GM19463 (cell line): ENCODE data around the gene ABTB1.

ENCODE experiments used
- ATAC-seq: cut with Tn5 transposase; IDR thresholded peaks from one replicate; pipeline ENCODE4 v1.9.1; 2021; ENCODE audit warnings: mild to moderate bottlenecking, moderate library complexity; ENCODE audit not compliant: unreplicated experiment

The ABTB1 gene

DNA sequence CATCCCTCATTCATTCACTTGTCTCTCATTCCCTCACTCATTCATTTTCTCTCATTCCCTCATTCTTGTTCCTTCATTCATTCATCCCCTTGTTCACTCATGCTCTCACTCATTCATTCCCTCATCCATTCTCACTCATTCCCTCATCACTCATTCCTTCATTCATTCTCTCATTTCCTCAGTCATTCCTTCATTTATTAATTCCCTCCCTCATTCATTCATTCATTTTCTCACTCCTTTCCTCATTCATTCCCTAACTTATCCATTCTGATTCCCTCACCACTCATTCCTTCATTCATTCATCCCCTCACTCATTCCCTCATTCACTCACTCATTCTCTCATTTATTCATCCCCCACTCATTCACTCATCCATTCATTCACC lies 13.8 kb downstream of the ABTB1 start:
- ATAC-seq = no peak

DNA sequence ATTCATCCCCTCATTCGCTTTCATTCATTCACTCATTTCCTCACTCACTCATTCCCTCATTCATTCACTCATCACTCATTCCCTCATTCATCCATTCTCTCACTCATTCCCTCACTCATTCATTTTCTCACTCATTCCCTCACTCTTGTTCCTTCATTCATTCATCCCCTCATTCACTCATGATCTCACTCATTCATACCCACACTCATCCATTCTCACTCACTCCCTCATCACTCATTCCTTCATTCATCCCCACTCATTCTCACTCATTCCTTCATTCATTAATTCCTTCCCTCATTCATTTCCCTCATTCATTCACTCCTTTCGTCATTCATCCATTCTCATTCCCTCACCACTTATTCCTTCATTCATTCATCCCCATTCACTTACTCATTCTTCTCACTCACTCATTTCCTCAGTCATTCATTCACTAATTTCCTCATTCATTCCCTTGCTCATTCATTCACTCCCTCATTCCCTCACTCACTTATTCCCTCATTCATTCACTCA lies 14.5 kb downstream of the ABTB1 start:
- ATAC-seq = no peak

- ATAC-seq = no peak
Measured at GRCh38 chr3:127688022-127688415, 15.3 kb downstream of the ABTB1 start.

DNA sequence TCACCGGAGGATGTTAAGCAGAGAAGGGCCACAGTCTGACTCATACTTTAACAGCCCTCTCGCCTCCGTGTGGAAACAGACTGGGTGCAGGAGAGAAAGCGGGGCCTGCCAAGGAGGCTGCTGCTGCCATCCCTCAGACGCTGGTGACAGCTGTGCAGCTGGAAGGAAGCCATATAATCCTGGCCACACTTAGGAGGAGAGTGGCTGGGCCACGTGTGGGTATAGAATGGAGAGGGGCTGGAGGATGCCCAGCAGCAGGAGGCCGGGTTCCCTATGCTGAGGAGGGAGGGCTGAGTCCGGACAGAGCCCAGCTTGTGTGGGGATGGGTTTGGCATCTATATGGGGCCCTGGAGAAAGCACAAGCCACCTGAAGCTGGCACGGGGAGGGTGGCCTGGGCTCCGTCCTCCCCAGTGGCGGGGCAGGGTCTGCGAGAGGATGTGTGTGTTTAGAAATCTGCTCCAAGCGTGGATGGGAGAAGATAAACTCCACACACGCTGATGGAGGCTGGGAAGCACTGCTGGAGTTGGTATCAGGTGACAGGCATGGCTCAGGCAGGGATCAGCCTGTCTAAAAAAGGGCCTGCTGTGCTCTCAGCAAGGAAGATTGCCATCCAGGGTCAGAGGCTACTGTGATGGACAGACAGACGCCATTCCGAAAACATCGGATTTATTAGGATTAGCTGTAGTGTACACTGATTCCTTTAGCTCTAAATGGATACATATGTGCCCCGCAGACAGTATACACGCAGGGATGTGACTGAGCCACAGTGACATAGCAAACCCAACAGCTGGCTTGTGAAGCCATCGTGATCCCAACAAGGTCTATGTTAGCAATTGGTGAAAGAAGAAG lies 15.9 kb downstream of the ABTB1 start:
- no peak for ATAC-seq

DNA sequence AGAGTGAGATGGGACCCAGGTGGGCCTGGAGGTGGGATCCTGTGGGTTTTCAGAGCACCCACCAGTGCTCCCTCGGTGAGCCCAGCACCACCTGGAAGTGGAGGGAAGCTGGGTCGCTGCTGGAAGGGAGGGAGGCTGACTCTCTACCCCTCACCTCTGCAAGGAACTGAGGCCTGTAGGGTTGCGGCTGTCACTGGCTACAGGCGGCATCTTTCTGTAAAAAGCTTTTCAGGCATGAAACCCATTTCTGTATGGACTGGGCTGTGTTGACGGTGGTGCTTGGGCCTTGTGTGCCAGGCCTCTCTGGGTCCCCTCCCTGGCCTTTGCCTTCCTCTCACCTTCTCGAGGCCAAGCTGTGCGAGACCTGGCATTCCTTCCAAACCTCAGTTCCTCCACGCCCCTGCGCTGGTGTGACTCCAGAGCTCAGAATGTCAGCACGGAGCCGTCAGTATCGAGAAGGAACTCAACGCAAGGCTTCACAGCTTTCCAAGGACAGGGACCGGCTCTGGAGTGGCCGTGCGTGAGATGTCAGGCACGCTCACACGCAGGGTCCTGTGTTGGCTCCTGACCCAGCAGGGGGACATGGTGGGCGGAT lies 16.6 kb downstream of the ABTB1 start:
- no peak for ATAC-seq

DNA sequence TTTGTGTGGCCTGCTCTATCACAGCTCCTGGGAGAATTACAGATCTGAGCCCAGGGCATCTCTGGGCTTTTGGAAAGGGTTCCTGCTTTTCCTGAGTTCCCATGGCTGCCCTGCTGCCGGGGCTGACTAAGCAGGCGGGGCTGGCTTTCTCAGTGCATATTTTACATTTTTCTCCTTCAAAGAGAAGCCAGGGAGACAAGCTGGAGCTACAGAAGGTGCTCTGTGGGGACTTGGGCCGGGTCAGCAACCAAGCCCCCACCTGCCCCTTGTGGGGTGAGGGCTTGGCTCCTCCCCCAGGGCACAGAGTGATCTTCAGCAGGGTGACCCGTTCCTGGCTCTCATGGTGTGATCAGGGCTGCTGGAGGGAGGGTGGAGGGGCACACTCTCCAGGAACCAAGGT lies 17.4 kb downstream of the ABTB1 start:
- no peak for ATAC-seq

- ATAC-seq = no peak
Measured at GRCh38 chr3:127690823-127691452, 18.2 kb downstream of the ABTB1 start.

DNA sequence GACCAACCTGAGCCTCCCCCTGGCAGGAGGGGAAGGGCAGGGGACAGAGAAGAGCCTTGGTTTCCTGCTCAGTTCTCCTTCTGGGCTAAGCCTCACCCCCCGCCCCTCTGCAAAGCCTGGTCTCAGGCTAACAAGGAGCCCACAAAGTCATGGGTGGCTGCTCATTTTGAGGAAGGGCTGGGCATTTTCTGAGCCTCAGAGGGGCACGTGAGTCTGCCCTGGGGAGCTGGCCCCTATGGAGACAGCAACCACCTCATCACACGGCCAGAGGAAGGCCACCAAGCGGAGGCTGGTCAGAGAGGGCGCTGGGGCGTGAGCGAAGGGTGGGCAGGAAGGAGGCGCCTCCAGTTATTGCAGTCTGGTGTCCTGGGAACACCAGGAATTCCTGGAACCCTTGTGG lies 18.7 kb downstream of the ABTB1 start:
- no peak for ATAC-seq

GRCh38 chr3:127691974-127692373 lies 19.2 kb downstream of the ABTB1 start:
- ATAC-seq = no peak

GRCh38 chr3:127692501-127693335 lies 20.0 kb downstream of the ABTB1 start:
- ATAC-seq = no peak

- ATAC-seq = no peak
Measured at GRCh38 chr3:127693336-127693843, 20.6 kb downstream of the ABTB1 start.

- no peak for ATAC-seq
Measured at GRCh38 chr3:127694467-127695215, 21.9 kb downstream of the ABTB1 start.

DNA sequence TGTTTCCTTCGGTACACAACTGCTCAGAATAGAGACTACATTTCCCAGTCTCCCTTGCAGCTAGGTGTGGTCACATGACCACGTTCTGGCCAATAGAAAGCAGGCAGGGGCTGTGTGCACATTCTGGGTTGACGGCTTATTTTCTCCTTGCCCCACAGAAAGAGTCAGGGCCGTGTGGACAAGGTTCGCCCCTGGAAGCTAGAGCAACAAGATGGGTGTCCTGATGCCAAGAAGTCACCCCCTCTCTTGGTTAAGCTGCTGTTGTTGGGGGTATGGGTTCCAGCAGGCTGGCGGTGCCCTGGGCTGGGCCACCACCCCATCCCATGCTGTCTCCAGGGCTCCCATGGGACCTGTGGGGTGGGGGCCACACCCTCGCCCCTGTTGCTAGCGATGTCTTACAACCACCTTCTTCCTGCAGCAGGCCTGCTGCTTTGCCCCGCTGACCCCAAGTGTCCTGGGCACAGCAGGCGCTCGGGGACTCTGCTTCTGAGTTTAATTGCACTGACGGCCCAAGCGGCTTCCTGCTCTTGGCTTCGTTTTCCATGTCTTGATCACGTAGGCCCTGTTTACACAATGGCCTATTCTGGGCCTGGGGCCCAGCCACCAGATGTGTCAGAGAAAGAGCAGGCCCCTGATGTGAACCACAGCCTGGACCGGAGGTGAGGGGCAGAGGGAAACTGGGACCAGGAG lies 24.9 kb downstream of the ABTB1 start:
- peak; percentile 78 for ATAC-seq

DNA sequence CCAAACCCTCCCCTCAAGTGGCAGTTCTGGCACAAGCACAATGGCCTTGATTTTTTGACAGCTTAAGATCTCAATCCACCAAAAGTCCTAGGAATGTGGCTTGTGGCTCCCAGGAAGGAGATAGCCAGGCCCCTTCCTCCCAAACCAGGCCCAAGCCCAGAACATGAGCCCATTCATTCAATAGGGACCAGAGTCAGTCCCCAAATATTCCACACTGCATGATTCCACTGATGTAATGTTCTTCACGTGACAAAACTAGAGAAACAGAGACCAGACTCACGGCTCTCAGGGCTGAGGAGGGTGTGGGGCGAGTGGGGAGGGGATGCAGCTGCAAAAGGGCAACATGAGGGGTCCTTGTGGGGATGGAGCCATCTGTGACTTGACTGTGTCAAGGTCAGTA lies 25.5 kb downstream of the ABTB1 start:
- ATAC-seq = no peak

DNA sequence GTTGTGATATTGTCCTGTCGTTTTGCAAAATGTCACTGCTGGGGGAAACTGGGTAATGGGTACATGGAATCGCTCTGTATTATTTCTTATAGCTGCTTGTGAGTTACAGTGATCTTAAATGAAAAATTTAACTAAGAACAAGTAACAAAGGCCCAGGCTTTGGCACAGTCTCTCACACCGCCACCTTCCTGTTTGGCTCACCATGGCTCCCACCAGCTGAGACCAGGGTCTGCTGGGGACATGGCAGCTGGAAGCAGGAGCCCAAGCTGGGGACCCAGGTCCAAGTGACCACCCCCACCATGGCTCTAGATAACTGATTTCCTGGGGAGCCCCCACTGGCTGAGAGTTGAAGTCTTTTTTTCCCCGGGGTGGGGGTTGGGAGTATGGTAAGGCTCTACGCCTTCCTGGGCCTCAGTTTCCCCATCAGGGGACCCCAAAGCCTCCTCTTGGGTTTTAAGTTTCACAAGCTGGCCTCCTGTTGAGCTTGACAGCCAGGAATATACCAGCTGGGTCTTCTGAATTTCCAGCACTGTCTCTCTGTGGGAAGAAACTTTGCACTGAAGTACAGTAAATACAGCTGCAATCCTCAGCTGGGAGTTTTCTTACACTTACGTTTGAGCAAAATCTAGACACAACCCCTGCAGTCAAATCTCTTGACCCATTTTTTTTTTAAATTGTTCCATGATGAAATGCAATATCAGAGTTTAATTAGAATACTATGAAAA lies 26.1 kb downstream of the ABTB1 start:
- no peak for ATAC-seq

DNA sequence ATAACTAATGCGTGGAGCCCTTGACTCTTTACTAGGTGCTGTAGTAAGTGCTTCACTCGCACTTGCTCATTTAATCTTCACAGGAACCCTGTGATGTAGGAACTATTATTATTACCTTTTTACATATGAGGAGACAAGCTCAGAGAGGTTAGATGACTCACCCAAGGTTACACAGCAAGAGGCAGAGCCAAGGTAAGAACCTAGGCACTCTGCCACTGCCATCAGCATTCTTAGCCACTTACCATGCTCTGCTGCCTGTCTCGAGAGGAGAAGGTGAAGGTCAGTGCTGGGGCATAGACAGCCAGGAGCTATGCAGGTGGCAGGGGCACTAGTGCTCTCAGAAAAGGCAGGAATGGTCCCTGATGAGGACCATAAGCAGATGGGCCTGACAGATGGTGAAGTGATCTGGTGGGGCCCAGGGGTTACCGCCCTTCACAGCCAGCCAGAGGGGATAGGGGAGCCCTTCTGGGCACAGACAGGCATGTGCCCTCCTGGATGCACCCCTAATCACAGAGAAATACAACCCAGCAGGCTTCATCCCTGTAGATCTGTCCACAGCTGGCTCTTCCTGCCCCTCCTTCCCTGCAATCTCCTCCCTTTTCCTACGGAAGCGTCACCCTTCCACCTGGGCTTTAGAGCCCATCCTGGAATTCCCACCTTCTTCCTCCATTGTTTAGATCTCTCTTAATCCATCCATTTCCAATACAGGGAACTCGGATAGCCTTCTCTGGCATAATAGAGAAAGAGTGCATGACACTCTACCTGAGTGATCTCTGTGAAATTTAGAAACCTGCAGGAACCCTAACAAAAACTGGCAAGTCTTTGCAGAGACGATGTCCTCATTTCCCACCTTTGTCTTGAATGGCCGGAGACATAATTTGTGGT lies 26.9 kb downstream of the ABTB1 start:
- no peak for ATAC-seq

GRCh38 chr3:127700406-127700805 lies 27.7 kb downstream of the ABTB1 start:
- no peak for ATAC-seq
